Right lobe of liver (tissue), 6 donors: ENCODE measurements around the gene SNX32. TPM values are rescaled to one million over a fixed set of nuclear protein-coding genes. Genes with fewer than 3 reads are reported as not detected.

Experiments
- ATAC-seq, 4 donors: fragments of 200-7000 bp; cut with Tn5 transposase; one replicate each; pipeline ENCODE4 v1.9.1; 2020; ENCODE audit warnings: mild to moderate bottlenecking in 4 of 4, moderate library complexity in 4 of 4
- DNase-seq, 3 donors: peaks; one replicate each; pipeline ENCODE4 v3.0.0-alpha.2; 2020
- H3K27ac ChIP-seq, 3 donors: fragments of 200-600 bp; one replicate each; pipeline ENCODE4 v1.8.0; 2022
- H3K27me3 ChIP-seq, 2 donors: fragments of 200-600 bp; one replicate each; pipeline ENCODE4 v1.8.0; 2022
- H3K36me3 ChIP-seq, 4 donors: fragments of 200-600 bp; sonication (generic) in 1 of 4; one replicate each; pipeline versions ENCODE4 v1.5.1 to v1.8.0; 2017 to 2022; ENCODE audit warnings: control low read depth in 1 of 4
- H3K4me1 ChIP-seq, 4 donors: fragments of 200-600 bp; sonication (generic) in 1 of 4; one replicate each; pipeline versions ENCODE4 v1.5.1 to v1.8.0; 2017 to 2022; ENCODE audit warnings: control low read depth in 1 of 4
- H3K4me3 ChIP-seq, 3 donors: fragments of 200-600 bp; one replicate each; pipeline ENCODE4 v1.8.0; 2022
- H3K9me3 ChIP-seq, 4 donors: fragments of 200-600 bp; sonication (generic) in 1 of 4; one replicate each; pipeline versions ENCODE4 v1.5.1 to v1.8.0; 2017 to 2022; ENCODE audit warnings: control low read depth in 1 of 4
- CTCF ChIP-seq, 4 donors: fragments of 200-600 bp in 3 of 4; fragments of 450-650 bp in 1 of 4; IDR thresholded peaks; one replicate each; pipeline versions ENCODE4 v1.5.1 to v1.8.0; 2016 to 2022; ENCODE audit warnings: antibody characterized with exemption in 4 of 4, mild to moderate bottlenecking in 2 of 4
- POLR2A ChIP-seq: fragments of 450-650 bp; IDR thresholded peaks from one replicate; pipeline ENCODE4 v1.6.1; 2017; ENCODE audit warnings: antibody characterized with exemption, mild to moderate bottlenecking
- WGBS: methylation state at CpG from one replicate; pipeline ENCODE4 v1.1.6; 2018; ENCODE audit warnings: low coverage, low lambda C conversion rate; ENCODE audit not compliant: insufficient coverage; ENCODE audit errors: missing lambda C conversion rate; 5-methylcytosine and 5-hydroxymethylcytosine counted together
- intact Hi-C, 2 donors: fragments of 100-400 bp; cut with DNase I; formaldehyde crosslinking; loops; one replicate each; pipeline versions ENCODE4 v1.11.2 to v1.14.1; 2022
- total RNA-seq, 6 experiments: library from RNA; depleted of rRNA in 2 of 6; stranded (reverse); fragments of >200 nt in 2 of 6; fragmentation: NEBNext Ultra II Directional in 3 of 6; extraction: Animal tissue kit (Norgen Biotek cat#: 25700) in 3 of 6; gene quantifications; one replicate each; pipeline versions ENCODE4 v1.1.0 to v1.2.4, GENCODE V29; 2016 to 2023
- donor health status: DM: no; HTN: yes; CAD: no.
- donor health status: DM: no; HTN: no; CAD: no.
- donor health status: DM: no; HTN: no; CAD: no.
- donor health status: DM: no; HTN: yes; CAD: no.
- donor health status: DM: no; HTN: yes; CAD: no.

The SNX32 gene
- total RNA-seq, 6 experiments from 2014 or later, result 0.16 to 0.37 (median 0.31) TPM; not detected in 3

GRCh38 chr11:65863889-65864705, 30.3 kb downstream of the SNX32 start:
- 100% methylated on average over 1 of the region's 12 CpGs for WGBS
- no peak overlapping the region for H3K4me3 ChIP-seq
- peaks cover 0 to 10% (median 0%) of the 10 kb centered on the region in 4 donors for H3K4me1 ChIP-seq
- H3K9me3 ChIP-seq, result no peaks in the 10 kb centered on the region
- peaks cover 0 to 33% (median 18%) of the 10 kb centered on the region in 4 donors for H3K36me3 ChIP-seq
- H3K27me3 ChIP-seq, result no peaks in the 10 kb centered on the region
- DNase-seq (no peak), ATAC-seq (no peak)
- TF ChIP-seq CTCF (IDR thresholded peaks at IDR 0.05) (no peak), POLR2A (no peak)
- intact Hi-C loops, result no loop called here
- H3K27ac ChIP-seq, result no peak overlapping the region

DNA sequence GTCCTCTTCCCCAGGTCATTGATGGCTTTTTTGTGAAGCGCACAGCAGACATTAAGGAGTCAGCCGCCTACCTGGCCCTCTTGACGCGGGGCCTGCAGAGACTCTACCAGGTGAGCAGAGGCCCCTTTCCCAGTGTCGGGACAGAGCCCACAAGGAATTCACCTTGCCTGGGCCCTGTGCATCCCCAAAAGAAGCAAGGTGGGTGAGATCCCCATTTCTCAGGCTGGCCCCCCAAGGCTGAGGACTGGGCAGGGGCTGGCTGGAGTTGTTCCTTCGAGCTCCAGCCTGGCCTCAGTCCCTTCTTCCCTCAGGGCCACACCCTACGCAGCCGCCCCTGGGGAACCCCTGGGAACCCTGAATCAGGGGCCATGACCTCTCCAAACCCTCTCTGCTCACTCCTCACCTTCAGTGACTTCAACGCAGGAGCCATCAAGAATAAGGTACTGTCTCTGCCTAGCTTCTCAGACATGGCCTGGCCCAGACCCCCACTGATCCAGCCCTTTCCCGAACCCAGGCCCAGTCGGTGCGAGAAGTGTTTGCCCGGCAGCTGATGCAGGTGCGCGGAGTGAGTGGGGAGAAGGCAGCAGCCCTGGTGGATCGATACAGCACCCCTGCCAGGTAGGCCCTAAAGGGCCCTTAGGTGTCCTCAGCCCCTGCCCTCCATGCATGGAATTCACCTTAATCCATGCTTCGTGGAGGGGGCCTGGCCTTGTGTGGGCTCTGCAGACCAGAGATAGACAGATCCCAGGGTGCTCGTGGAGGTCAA, 31.1 kb downstream of the SNX32 start:
- H3K4me3 ChIP-seq, result no peak overlapping the region
- intact Hi-C loops, result no loop called here
- no peaks in the 10 kb centered on the region for H3K27me3 ChIP-seq
- H3K4me1 ChIP-seq, result peaks cover 0 to 9% (median 0%) of the 10 kb centered on the region in 4 donors
- no peak for TF ChIP-seq POLR2A
- no peak for TF ChIP-seq CTCF (IDR thresholded peaks at IDR 0.05)
- ATAC-seq (no peak), DNase-seq (no peak)
- 100% methylated on average over 6 of the region's 18 CpGs for WGBS
- H3K9me3 ChIP-seq, result no peaks in the 10 kb centered on the region
- H3K36me3 ChIP-seq, result peaks cover 0 to 33% (median 18%) of the 10 kb centered on the region in 4 donors
- H3K27ac ChIP-seq, result no peak overlapping the region

- no peak for ATAC-seq
- H3K9me3 ChIP-seq, result no peaks in the 10 kb centered on the region
- intact Hi-C loops, result no loop called here
- no peaks in the 10 kb centered on the region for H3K27me3 ChIP-seq
- H3K4me1 ChIP-seq, result peaks cover 0 to 9% (median 0%) of the 10 kb centered on the region in 4 donors
- no peak for DNase-seq
- peaks cover 0 to 33% (median 18%) of the 10 kb centered on the region in 4 donors for H3K36me3 ChIP-seq
- WGBS, result 88% methylated on average over 3 of the region's 9 CpGs
- no peak for TF ChIP-seq CTCF (IDR thresholded peaks at IDR 0.05)
- TF ChIP-seq POLR2A, result no peak
- no peak overlapping the region for H3K4me3 ChIP-seq
- no peak overlapping the region for H3K27ac ChIP-seq
Measured at GRCh38 chr11:65865550-65866172, 31.9 kb downstream of the SNX32 start.

GRCh38 chr11:65866509-65867283, 32.9 kb downstream of the SNX32 start:
- Histone ChIP-seq H3K9me3 (no peaks in the 10 kb centered on the region), H3K4me3 (no peak overlapping the region), H3K27me3 (no peaks in the 10 kb centered on the region), H3K36me3 (peaks cover 0 to 33% (median 18%) of the 10 kb centered on the region in 4 donors), H3K4me1 (peaks cover 0 to 3% (median 0%) of the 10 kb centered on the region in 4 donors), H3K27ac (no peak overlapping the region)
- intact Hi-C loops, result no loop called here
- no peak for DNase-seq
- 100% methylated on average over 1 of the region's 21 CpGs for WGBS
- TF ChIP-seq POLR2A (no peak), CTCF (IDR thresholded peaks at IDR 0.05) (no peak)
- no peak for ATAC-seq
